Suprapubic skin (tissue), 4 donors: ENCODE data around the gene GLRX3. TPM values are rescaled to one million over a fixed set of nuclear protein-coding genes. Genes with fewer than 3 reads are reported as not detected.

Source experiments
- DNase-seq, 2 donors: peaks; one replicate each; pipeline ENCODE4 v3.0.0-alpha.2; 2019; ENCODE audit warnings: low spot score in 2 of 2
- H3K27ac ChIP-seq: fragments of 200-600 bp; sonication (generic); one replicate; pipeline ENCODE4 v1.5.1; 2019
- H3K27me3 ChIP-seq: fragments of 200-600 bp; sonication (generic); one replicate; pipeline ENCODE4 v1.5.1; 2019
- H3K36me3 ChIP-seq: fragments of 200-600 bp; sonication (generic); one replicate; pipeline ENCODE4 v1.5.1; 2019
- H3K4me1 ChIP-seq: fragments of 200-600 bp; sonication (generic); one replicate; pipeline ENCODE4 v1.5.1; 2019
- H3K4me3 ChIP-seq: fragments of 200-600 bp; sonication (generic); one replicate; pipeline ENCODE4 v1.5.1; 2019; ENCODE audit warnings: mild to moderate bottlenecking
- H3K9me3 ChIP-seq: fragments of 200-600 bp; sonication (generic); one replicate; pipeline ENCODE4 v1.5.1; 2019
- CTCF ChIP-seq, 2 donors: fragments of 200-600 bp in 1 of 2; fragments of 450-650 bp in 1 of 2; sonication (generic) in 1 of 2; IDR thresholded peaks; one replicate each; pipeline ENCODE4 v1.5.1; 2016 to 2019; ENCODE audit warnings: antibody characterized with exemption in 2 of 2, mild to moderate bottlenecking in 1 of 2, moderate library complexity in 1 of 2
- EP300 ChIP-seq: sonication (generic); formaldehyde crosslinking; IDR thresholded peaks from one replicate; pipeline ENCODE4 v1.6.1; 2017; ENCODE audit warnings: antibody characterized with exemption
- POLR2A ChIP-seq, 2 donors: fragments of 450-650 bp; IDR thresholded peaks; one replicate each; pipeline ENCODE4 v1.6.1; 2017; ENCODE audit warnings: antibody characterized with exemption in 2 of 2, mild to moderate bottlenecking in 2 of 2, moderate library complexity in 2 of 2
- POLR2AphosphoS5 ChIP-seq, 3 donors: sonication (generic); formaldehyde crosslinking; IDR thresholded peaks; one replicate each; pipeline ENCODE4 v1.6.1; 2017; ENCODE audit warnings: antibody characterized with exemption in 3 of 3
- WGBS: methylation state at CpG from one replicate; pipeline ENCODE4 v1.1.5; 2018; 5-methylcytosine and 5-hydroxymethylcytosine counted together
- total RNA-seq, 4 donors: library from RNA; depleted of rRNA; stranded (reverse); fragments of >200 nt; gene quantifications; one replicate each; pipeline ENCODE4 v1.1.0, GENCODE V29; 2016

The GLRX3 gene
- total RNA-seq, 4 donors from 2014 or later: 35.7 to 115 (median 44.7) TPM

GRCh38 chr10:130141460-130141859, 5.3 kb downstream of the GLRX3 start:
- Histone ChIP-seq H3K27me3 (no peaks in the 10 kb centered on the region), H3K9me3 (no peaks in the 10 kb centered on the region), H3K4me3 (no peak overlapping the region), H3K4me1 (peaks cover 45% of the 10 kb centered on the region), H3K36me3 (peaks cover 26% of the 10 kb centered on the region), H3K27ac (no peak overlapping the region)
- DNase-seq: no peak
- WGBS: 45% methylated on average over 1 of the region's 1 CpG
- TF ChIP-seq POLR2AphosphoS5 (IDR thresholded peaks at IDR 0.05) (no peak), CTCF (IDR thresholded peaks at IDR 0.05) (no peak), POLR2A (IDR thresholded peaks at IDR 0.05) (no peak), EP300 (no peak)

GRCh38 chr10:130141878-130142277, 5.7 kb downstream of the GLRX3 start:
- H3K36me3 ChIP-seq: peaks cover 30% of the 10 kb centered on the region
- H3K9me3 ChIP-seq: no peaks in the 10 kb centered on the region
- peaks cover 44% of the 10 kb centered on the region for H3K4me1 ChIP-seq
- no peak for TF ChIP-seq POLR2A (IDR thresholded peaks at IDR 0.05)
- no peak for TF ChIP-seq EP300
- no peak overlapping the region for H3K4me3 ChIP-seq
- no peak overlapping the region for H3K27ac ChIP-seq
- no peak for DNase-seq
- 53% methylated on average over 2 of the region's 2 CpGs for WGBS
- no peaks in the 10 kb centered on the region for H3K27me3 ChIP-seq

- WGBS: 92% methylated on average over 4 of the region's 4 CpGs
- H3K36me3 ChIP-seq: peaks cover 40% of the 10 kb centered on the region
- H3K27me3 ChIP-seq: no peaks in the 10 kb centered on the region
These were observed 9.9 kb downstream of the GLRX3 start for GRCh38 chr10:130146042-130146441.

GRCh38 chr10:130159192-130159794, 23.1 kb downstream of the GLRX3 start:
- H3K9me3 ChIP-seq: no peaks in the 10 kb centered on the region
- H3K4me1 ChIP-seq: no peaks in the 10 kb centered on the region
- H3K36me3 ChIP-seq: peaks cover 41% of the 10 kb centered on the region
- no peak overlapping the region for H3K4me3 ChIP-seq
- 78% methylated on average over 2 of the region's 2 CpGs for WGBS
- no peak overlapping the region for H3K27ac ChIP-seq
- DNase-seq: no peak
- TF ChIP-seq CTCF (IDR thresholded peaks at IDR 0.05): no peak
- TF ChIP-seq POLR2A (IDR thresholded peaks at IDR 0.05): no peak
- no peak for TF ChIP-seq POLR2AphosphoS5 (IDR thresholded peaks at IDR 0.05)
- no peak for TF ChIP-seq EP300
- no peaks in the 10 kb centered on the region for H3K27me3 ChIP-seq

More at GRCh38 chr10:130146042-130146441, 9.9 kb downstream of the GLRX3 start:
- TF ChIP-seq CTCF (IDR thresholded peaks at IDR 0.05) (no peak), POLR2A (IDR thresholded peaks at IDR 0.05) (no peak), EP300 (no peak), POLR2AphosphoS5 (IDR thresholded peaks at IDR 0.05) (no peak)
- Histone ChIP-seq H3K4me1 (peaks cover 9% of the 10 kb centered on the region), H3K9me3 (no peaks in the 10 kb centered on the region), H3K27ac (no peak overlapping the region), H3K4me3 (no peak overlapping the region)
- no peak for DNase-seq

- peaks cover 46% of the 10 kb centered on the region for H3K36me3 ChIP-seq
- no peak for DNase-seq
- H3K9me3 ChIP-seq: no peaks in the 10 kb centered on the region
- H3K4me3 ChIP-seq: no peak overlapping the region
- no peaks in the 10 kb centered on the region for H3K4me1 ChIP-seq
- no peaks in the 10 kb centered on the region for H3K27me3 ChIP-seq
- no peak overlapping the region for H3K27ac ChIP-seq
- TF ChIP-seq CTCF (IDR thresholded peaks at IDR 0.05): no peak
- no peak for TF ChIP-seq EP300
- no peak for TF ChIP-seq POLR2AphosphoS5 (IDR thresholded peaks at IDR 0.05)
- TF ChIP-seq POLR2A (IDR thresholded peaks at IDR 0.05): no peak
- 91% methylated on average over 6 of the region's 6 CpGs for WGBS
These were observed 24.6 kb downstream of the GLRX3 start for GRCh38 chr10:130160775-130161174.

- H3K27ac ChIP-seq: no peak overlapping the region
- no peak overlapping the region for H3K4me3 ChIP-seq
- DNase-seq: no peak
- WGBS: 95% methylated on average over 2 of the region's 2 CpGs
- H3K36me3 ChIP-seq: peaks cover 52% of the 10 kb centered on the region
- no peaks in the 10 kb centered on the region for H3K9me3 ChIP-seq
- H3K4me1 ChIP-seq: no peaks in the 10 kb centered on the region
- no peaks in the 10 kb centered on the region for H3K27me3 ChIP-seq
- TF ChIP-seq POLR2AphosphoS5 (IDR thresholded peaks at IDR 0.05): no peak
- TF ChIP-seq POLR2A (IDR thresholded peaks at IDR 0.05): no peak
- TF ChIP-seq EP300: no peak
- TF ChIP-seq CTCF (IDR thresholded peaks at IDR 0.05): no peak
These were observed 25.1 kb downstream of the GLRX3 start for GRCh38 chr10:130161331-130161730.
